Measurements from ENCODE around the gene INPPL1.

DNA sequence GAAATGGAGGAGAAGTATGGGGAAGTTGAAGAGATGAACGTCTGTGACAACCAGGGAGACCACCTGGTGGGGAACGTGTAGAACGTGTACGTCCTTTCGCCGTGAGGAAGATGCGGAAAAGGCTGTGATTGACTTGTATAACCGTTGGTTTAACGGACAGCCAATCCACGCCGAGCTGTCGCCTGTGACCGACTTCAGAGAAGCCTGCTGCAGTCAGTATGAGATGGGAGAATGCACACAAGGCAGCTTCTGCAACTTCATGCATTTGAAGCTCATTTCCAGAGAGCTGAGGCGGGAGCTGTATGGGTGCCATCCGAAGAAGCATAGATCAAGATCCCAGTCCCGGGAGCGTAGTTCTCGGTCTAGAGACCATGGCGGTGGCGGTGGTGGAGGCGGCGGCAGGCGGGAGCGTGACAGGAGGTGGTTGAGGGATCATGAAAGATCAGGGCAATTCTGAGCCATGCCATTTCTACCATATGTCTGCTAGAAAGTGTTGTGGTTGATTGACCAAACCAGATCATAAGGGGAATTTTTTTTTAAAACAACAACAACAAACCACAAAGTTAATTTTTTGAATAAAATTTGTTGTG, 56.3 kb downstream of the INPPL1 start:
- TF ChIP-seq, protein P1, sequence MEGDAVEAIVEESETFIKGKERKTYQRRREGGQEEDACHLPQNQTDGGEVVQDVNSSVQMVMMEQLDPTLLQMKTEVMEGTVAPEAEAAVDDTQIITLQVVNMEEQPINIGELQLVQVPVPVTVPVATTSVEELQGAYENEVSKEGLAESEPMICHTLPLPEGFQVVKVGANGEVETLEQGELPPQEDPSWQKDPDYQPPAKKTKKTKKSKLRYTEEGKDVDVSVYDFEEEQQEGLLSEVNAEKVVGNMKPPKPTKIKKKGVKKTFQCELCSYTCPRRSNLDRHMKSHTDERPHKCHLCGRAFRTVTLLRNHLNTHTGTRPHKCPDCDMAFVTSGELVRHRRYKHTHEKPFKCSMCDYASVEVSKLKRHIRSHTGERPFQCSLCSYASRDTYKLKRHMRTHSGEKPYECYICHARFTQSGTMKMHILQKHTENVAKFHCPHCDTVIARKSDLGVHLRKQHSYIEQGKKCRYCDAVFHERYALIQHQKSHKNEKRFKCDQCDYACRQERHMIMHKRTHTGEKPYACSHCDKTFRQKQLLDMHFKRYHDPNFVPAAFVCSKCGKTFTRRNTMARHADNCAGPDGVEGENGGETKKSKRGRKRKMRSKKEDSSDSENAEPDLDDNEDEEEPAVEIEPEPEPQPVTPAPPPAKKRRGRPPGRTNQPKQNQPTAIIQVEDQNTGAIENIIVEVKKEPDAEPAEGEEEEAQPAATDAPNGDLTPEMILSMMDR (IDR thresholded peaks at IDR 0.05; ENCODE audit: low read depth, low read length): no peak
- TF ChIP-seq EZH2phosphoT487 (IDR thresholded peaks at IDR 0.05; ENCODE audit: low read depth): no peak
